ENCODE data around the gene DTX2.
"Not testable (repeated sequence)": the region's sequence is repeated elsewhere in the genome, so short reads cannot be mapped to it uniquely, and the experiment has no call there.

DTX2 gene

DNA sequence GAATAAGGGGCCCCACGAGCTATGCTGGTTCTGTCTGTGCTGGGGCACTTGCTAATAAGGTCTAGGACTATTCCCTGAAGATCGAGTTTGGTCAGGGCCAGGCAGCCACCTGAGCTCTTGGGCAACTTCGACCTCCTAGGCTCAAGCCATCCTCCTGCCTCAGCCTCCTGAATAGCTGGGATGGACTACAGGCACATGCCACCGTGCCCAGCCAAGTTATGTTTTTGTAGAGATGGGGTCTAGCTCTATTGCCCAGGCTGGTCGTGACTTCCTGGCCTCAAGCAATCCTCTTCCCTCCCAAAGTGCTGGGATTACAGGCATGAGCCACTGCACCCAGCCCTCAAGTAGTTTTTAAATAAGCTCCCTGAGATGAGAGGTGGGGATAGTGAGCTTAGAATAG lies 33.9 kb upstream of the DTX2 start:
- H3K27ac ChIP-seq: no peak overlapping the region
- no peak for TF ChIP-seq CTCF (conservative IDR thresholded peaks at IDR 0.05)

- TF ChIP-seq CTCF (conservative IDR thresholded peaks at IDR 0.05): no peak
- H3K27ac ChIP-seq: no peak overlapping the region
These were observed 33.2 kb upstream of the DTX2 start for GRCh38 chr7:76428149-76428823.

DNA sequence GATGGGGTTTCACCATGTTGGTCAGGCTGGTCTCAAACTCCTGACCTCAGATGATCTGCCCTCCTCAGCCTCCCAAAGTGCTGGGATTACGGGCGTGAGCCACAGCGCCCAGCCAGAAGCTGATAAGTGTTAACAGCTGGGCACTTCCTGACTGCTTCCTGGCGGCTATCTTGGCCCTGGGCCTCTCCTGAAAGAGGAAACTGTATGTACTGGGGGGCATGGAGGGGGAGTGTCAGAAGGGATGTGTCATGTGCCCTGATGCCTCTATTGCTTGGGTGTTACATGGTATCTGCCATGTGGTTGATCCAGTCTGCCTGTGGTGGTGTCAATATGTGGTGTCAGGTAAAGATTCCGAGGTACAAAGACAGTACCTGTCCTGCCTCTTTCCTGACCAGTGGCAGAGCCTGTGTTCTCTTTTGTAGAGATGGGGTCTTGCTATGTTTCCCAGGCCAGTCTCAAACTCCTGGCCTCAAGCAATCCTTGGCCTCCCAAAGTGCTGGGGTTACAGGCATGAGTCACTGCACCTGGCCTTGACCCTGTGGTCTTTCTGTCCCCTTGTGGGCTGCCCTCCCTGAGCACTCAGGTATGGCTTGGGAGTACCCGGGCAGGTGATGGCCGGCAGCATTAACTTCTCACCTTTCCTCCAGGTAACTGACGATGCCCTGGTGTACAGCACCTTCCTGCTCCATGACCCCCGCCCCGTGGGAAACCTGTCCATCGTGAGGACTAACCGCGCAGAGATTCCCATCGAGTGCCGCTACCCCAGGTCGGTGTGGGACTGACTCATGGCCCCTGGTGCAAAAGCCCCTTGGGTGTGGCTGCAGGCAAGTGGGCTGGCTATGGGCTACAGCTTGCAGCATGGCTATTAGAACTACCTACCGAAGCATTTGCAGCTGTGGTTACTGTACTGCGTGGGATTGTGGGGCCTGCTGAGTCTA lies 32.4 kb upstream of the DTX2 start:
- no peak overlapping the region for H3K27ac ChIP-seq
- TF ChIP-seq CTCF (conservative IDR thresholded peaks at IDR 0.05): no peak

DNA sequence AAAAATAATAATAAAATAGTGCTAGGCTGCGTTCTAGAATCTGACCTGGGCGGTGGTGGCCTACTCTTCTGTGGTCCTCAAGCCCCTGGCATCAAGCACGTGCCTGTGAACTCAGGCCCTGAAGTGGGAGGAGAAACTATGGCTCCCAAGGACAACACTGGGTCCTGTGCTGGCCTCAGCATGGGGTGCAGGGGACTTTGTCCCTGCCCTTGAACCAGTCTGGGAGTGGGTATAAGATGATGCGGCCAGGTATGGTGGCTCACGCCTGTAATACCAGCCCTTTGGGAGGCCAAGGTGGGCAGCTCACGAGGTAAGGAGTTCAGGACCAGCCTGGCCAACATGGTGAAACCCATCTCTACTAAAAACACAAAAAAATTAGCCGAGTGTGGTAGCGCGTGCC lies 31.3 kb upstream of the DTX2 start:
- H3K27ac ChIP-seq: no peak overlapping the region
- no peak for TF ChIP-seq CTCF (conservative IDR thresholded peaks at IDR 0.05)

GRCh38 chr7:76430836-76431235 lies 30.7 kb upstream of the DTX2 start:
- no peak for TF ChIP-seq CTCF (conservative IDR thresholded peaks at IDR 0.05)
- no peak overlapping the region for H3K27ac ChIP-seq

DNA sequence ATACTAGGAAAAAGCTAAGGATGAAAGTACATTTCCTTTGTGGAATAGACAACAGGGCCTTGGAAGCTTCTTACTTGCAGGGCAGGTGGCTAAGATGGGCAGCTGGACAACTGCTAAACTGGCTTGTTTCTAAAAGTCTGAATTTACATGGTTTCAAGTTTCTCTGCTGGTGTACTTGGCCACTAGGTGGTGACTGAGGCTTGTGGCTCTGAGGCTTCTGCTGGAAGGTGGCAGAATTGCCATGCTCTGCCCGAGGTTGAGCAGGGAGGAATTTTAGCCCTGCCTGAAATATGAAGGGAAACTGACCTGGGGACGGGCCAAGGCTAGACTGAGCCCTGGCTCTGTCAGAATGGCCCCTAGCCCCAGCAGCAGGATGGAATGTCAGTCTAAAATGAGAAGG lies 23.6 kb upstream of the DTX2 start:
- H3K27ac ChIP-seq: not testable (repeated sequence)
- peak; percentile 47 for TF ChIP-seq CTCF (conservative IDR thresholded peaks at IDR 0.05)

- H3K27ac ChIP-seq: not testable (repeated sequence)
These were observed 22.2 kb upstream of the DTX2 start for GRCh38 chr7:76439120-76439888.

- not testable (repeated sequence) for H3K27ac ChIP-seq
These were observed 21.1 kb upstream of the DTX2 start for GRCh38 chr7:76440404-76440803.

- not testable (repeated sequence) for H3K27ac ChIP-seq
These were observed 19.7 kb upstream of the DTX2 start for GRCh38 chr7:76441792-76442191.

GRCh38 chr7:76442664-76443446 lies 18.7 kb upstream of the DTX2 start:
- H3K27ac ChIP-seq: not testable (repeated sequence)

DNA sequence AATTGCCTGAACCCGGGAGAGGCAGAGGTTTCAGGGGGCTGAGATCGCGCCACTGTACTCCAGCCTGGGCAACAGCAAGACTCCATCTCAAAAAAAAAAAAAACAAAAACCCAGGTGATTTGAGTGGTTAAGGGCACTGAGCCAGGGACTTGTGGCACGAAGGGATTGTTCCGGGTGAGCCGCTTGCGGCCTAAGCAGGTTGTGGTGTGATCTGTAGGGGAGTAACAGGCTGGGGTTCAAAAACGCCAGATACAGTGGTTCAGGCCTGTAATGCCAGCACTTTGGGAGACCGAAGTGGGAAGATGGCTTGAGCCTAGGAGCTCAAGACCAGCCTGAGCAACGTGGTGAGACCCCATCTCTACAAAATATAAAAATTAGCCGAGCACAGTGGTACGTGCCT lies 17.7 kb upstream of the DTX2 start:
- not testable (repeated sequence) for H3K27ac ChIP-seq

DNA sequence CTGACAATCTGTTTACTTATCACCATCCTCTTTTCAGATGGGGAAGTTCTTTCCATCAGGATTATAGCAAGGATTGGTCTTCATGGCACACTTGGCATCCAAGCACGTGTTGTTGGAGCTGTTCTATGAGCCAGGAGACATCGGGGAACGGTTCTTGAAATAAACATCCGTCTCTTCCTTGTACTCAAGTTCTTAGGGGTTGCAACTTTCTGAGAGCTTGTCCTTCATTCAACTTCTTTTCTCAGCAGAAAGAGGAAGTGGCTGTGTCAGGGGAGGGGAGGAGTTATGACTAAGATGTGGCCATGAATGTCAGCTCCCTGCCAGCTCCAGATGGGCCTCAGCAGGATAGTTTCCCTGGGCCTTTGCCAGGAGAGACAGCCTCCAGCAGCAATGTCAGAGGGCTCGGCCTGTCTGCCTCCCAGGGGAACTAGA lies 15.9 kb upstream of the DTX2 start:
- H3K27ac ChIP-seq: not testable (repeated sequence)

Measured in VCaP (cell line).